Liver (tissue), 9 donors: ENCODE data around the gene GLYAT. TPM values are rescaled to one million over a fixed set of nuclear protein-coding genes. Genes with fewer than 3 reads are reported as not detected.

Experiments
- DNase-seq: peaks from one replicate; pipeline ENCODE4 v3.0.0-alpha.2; 2017; ENCODE audit warnings: low spot score
- H3K27ac ChIP-seq, 2 donors: one replicate each; pipeline ENCODE4 v1.7.0; 2013; ENCODE audit warnings: inconsistent platforms in 2 of 2, low read length in 2 of 2, control low read depth in 1 of 2, low read depth in 1 of 2, mild to moderate bottlenecking in 1 of 2
- H3K27me3 ChIP-seq, 4 donors: one replicate each; pipeline versions ENCODE4 v1.6.1 to v1.7.0; 2013; ENCODE audit warnings: low read length in 3 of 4, inconsistent platforms in 1 of 4, mild to moderate bottlenecking in 1 of 4, moderate library complexity in 1 of 4; ENCODE audit not compliant: control insufficient read depth in 4 of 4, insufficient read depth in 4 of 4
- H3K36me3 ChIP-seq, 4 donors: one replicate each; pipeline versions ENCODE4 v1.6.1 to v1.7.0; 2013; ENCODE audit warnings: low read length in 3 of 4, mild to moderate bottlenecking in 3 of 4, low read depth in 1 of 4, moderate library complexity in 1 of 4; ENCODE audit not compliant: control insufficient read depth in 4 of 4, insufficient read depth in 3 of 4
- H3K4me1 ChIP-seq, 4 donors: one replicate each; pipeline versions ENCODE4 v1.6.1 to v1.7.0; 2013; ENCODE audit warnings: low read length in 3 of 4, mild to moderate bottlenecking in 3 of 4, moderate library complexity in 1 of 4; ENCODE audit not compliant: control insufficient read depth in 4 of 4, insufficient read depth in 4 of 4
- H3K4me3 ChIP-seq, 3 donors: one replicate each; pipeline versions ENCODE4 v1.6.1 to v1.7.0; 2013; ENCODE audit warnings: low read length in 3 of 3, control low read depth in 1 of 3, low read depth in 1 of 3, mild to moderate bottlenecking in 1 of 3
- H3K9ac ChIP-seq, 2 donors: one replicate each; pipeline ENCODE4 v1.7.0; 2013; ENCODE audit warnings: low read length in 2 of 2, mild to moderate bottlenecking in 2 of 2, moderate library complexity in 2 of 2, control low read depth in 1 of 2, low read depth in 1 of 2
- H3K9me3 ChIP-seq, 4 donors: one replicate each; pipeline versions ENCODE4 v1.6.1 to v1.7.0; 2013; ENCODE audit warnings: low read length in 3 of 4; ENCODE audit not compliant: control insufficient read depth in 4 of 4
- EGR1 ChIP-seq, 2 donors: IDR thresholded peaks; 2 replicates each; pipeline ENCODE4 v1.6.1; 2016 to 2018; ENCODE audit warnings: antibody characterized with exemption in 2 of 2, low read depth in 2 of 2
- FOXA2 ChIP-seq: IDR thresholded peaks from 2 replicates; pipeline ENCODE4 v1.6.1; 2016; ENCODE audit warnings: antibody characterized with exemption
- GABPA ChIP-seq, 2 donors: IDR thresholded peaks in 1 of 2; conservative IDR thresholded peaks in 1 of 2; 2 replicates each; pipeline ENCODE4 v1.6.1; 2016; ENCODE audit warnings: antibody characterized with exemption in 2 of 2, mild to moderate bottlenecking in 1 of 2, moderate library complexity in 1 of 2
- HNF4A ChIP-seq, 2 donors: conservative IDR thresholded peaks; 2 replicates each; pipeline ENCODE4 v1.6.1; 2016; ENCODE audit warnings: antibody characterized with exemption in 2 of 2, mild to moderate bottlenecking in 2 of 2
- HNF4G ChIP-seq: IDR thresholded peaks from 2 replicates; pipeline ENCODE4 v1.6.1; 2016; ENCODE audit warnings: antibody characterized with exemption
- JUND ChIP-seq, 2 donors: IDR thresholded peaks; 2 replicates each; pipeline ENCODE4 v1.6.1; 2016; ENCODE audit warnings: antibody characterized with exemption in 2 of 2
- RAD21 ChIP-seq, 2 donors: IDR thresholded peaks; 2 replicates each; pipeline ENCODE4 v1.6.1; 2016; ENCODE audit warnings: antibody characterized with exemption in 2 of 2, mild to moderate bottlenecking in 2 of 2
- RXRA ChIP-seq, 2 donors: IDR thresholded peaks; 2 replicates each; pipeline ENCODE4 v1.6.1; 2017 to 2018; ENCODE audit warnings: antibody characterized with exemption in 2 of 2, mild to moderate bottlenecking in 1 of 2
- SP1 ChIP-seq: IDR thresholded peaks from 2 replicates; pipeline ENCODE4 v1.6.1; 2018; ENCODE audit warnings: antibody characterized with exemption, mild to moderate bottlenecking
- YY1 ChIP-seq: IDR thresholded peaks from 2 replicates; pipeline ENCODE4 v1.6.1; 2016; ENCODE audit warnings: antibody characterized with exemption, mild to moderate bottlenecking
- WGBS: extraction: QIAGEN DNeasy Blood & Tissue Kit; methylation state at CpG from one replicate; pipeline ENCODE4 v1.1.7; 2013; 5-methylcytosine and 5-hydroxymethylcytosine counted together
- polyA plus RNA-seq, 2 donors: library from polyadenylated mRNA; stranded (reverse) in 1 of 2; unstranded in 1 of 2; fragments of 200-250 nt in 1 of 2; fragments of >200 nt in 1 of 2; fragmentation: Nextera tagmentation in 1 of 2; extraction: Ambion mirVana in 1 of 2; gene quantifications; one replicate each; pipeline versions ENCODE4 v1.2.1 to v1.2.3, GENCODE V29; 2013 to 2015
- total RNA-seq, 2 donors: library from RNA; depleted of rRNA; stranded (reverse); fragments of >200 nt; gene quantifications; one replicate each; pipeline ENCODE4 v1.2.3, GENCODE V29; 2014
- TF ChIP-seq, protein P1 (sequence below): IDR thresholded peaks from 2 replicates; pipeline ENCODE4 v1.6.1; 2016; ENCODE audit warnings: antibody characterized with exemption
- TF ChIP-seq, protein P2 (sequence below): IDR thresholded peaks from 2 replicates; pipeline ENCODE4 v1.6.1; 2016; ENCODE audit warnings: antibody characterized with exemption, mild to moderate bottlenecking
- donor health status: healthy.
- donor health status: healthy.
- donor health status: healthy.
- donor health status: healthy.
- donor health status: healthy.

Gene GLYAT
- total and polyA plus RNA-seq, 4 donors: 5.6 to 181 (median 110) TPM

DNA sequence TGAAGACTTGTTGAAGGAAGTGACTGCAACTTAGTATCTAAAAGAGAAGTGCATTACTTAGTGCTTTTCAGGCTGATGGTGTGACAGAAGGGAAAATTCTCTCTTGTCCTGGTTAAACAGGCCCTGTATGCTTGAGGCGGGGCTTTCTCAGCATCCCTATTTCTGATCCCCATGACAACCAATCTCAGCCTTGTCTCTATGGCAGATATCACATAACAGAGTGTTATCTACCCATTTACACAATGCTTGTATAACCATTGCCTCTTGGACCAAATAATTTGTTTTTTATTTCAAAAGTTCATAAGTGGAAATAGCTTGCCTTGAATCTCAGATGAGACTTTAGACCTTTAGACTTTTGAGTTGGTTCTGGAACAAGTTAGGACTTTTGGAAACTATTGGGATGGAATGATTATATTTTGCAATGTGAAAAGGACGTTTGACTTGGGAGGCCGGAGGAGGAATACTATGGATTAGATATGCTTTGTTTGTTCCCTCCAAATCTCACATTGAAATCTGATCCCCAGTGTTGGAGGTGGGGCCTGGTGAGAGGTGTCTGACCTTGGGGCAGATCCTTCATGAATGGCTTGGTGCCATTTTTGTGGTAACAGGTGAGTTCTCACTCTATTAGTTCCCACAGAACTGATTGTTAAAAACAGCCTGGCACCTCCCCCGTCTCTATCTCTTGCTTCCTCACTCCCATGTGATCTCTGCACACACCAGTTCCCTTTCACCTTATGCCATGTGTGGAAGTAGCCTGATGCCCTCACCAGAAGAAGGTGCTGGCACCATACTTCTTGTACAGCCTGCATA, 3.1 kb upstream of the GLYAT start (continued):
- no peak for TF ChIP-seq FOXA2

DNA sequence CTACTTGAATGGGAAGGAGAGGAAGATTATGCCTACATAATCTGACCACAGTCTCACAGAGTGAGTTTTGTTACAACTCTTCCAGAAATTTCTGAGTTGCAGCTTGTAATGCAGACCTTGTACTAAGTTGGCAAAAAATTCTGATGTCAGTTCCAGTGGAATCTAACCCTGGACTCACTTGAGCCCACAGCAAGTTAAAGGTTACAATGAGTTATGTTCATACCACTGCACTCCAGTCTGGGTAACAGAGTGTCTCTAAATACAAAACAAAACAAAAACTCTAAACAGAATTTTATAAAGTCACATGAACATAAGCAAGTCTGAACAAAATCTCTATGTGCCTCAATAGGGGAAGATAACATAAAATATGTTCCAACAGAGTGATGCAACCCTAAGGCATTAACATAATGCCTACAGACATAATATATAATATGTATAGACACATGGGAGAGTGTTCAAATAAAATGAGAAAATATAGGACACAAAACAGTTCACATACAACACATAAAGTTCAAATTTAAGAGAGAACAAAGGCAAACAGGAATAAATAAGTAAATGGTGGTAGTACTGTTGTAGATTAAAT, 1.1 kb downstream of the GLYAT start:
- Histone ChIP-seq H3K4me1 (peaks cover 7 to 46% (median 45%) of the 10 kb centered on the region in 4 donors), H3K4me3 (peak overlapping the region; percentile 68 to 94 (median 88)), H3K9me3 (no peaks in the 10 kb centered on the region), H3K27ac (peak overlapping the region; percentile 67 to 77), H3K27me3 (no peaks in the 10 kb centered on the region), H3K9ac (peak overlapping the region; percentile 57 to 85), H3K36me3 (no peaks in the 10 kb centered on the region)
- DNase-seq: no peak
- TF ChIP-seq YY1: peak; percentile 41
- TF ChIP-seq JUND (IDR thresholded peaks at IDR 0.05): peak; percentile 4 to 44
- no peak for TF ChIP-seq FOXA2
- TF ChIP-seq RAD21 (IDR thresholded peaks at IDR 0.05): peak; percentile 19 to 31
- TF ChIP-seq RXRA (IDR thresholded peaks at IDR 0.05): peak; percentile 93
- TF ChIP-seq EGR1 (IDR thresholded peaks at IDR 0.05; ENCODE audit: low read depth in 2 of 2): no peak
- TF ChIP-seq, protein P1, sequence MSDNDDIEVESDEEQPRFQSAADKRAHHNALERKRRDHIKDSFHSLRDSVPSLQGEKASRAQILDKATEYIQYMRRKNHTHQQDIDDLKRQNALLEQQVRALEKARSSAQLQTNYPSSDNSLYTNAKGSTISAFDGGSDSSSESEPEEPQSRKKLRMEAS: peak; percentile 13
- TF ChIP-seq, protein P2, sequence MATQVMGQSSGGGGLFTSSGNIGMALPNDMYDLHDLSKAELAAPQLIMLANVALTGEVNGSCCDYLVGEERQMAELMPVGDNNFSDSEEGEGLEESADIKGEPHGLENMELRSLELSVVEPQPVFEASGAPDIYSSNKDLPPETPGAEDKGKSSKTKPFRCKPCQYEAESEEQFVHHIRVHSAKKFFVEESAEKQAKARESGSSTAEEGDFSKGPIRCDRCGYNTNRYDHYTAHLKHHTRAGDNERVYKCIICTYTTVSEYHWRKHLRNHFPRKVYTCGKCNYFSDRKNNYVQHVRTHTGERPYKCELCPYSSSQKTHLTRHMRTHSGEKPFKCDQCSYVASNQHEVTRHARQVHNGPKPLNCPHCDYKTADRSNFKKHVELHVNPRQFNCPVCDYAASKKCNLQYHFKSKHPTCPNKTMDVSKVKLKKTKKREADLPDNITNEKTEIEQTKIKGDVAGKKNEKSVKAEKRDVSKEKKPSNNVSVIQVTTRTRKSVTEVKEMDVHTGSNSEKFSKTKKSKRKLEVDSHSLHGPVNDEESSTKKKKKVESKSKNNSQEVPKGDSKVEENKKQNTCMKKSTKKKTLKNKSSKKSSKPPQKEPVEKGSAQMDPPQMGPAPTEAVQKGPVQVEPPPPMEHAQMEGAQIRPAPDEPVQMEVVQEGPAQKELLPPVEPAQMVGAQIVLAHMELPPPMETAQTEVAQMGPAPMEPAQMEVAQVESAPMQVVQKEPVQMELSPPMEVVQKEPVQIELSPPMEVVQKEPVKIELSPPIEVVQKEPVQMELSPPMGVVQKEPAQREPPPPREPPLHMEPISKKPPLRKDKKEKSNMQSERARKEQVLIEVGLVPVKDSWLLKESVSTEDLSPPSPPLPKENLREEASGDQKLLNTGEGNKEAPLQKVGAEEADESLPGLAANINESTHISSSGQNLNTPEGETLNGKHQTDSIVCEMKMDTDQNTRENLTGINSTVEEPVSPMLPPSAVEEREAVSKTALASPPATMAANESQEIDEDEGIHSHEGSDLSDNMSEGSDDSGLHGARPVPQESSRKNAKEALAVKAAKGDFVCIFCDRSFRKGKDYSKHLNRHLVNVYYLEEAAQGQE: peak; percentile 70
- TF ChIP-seq HNF4A (conservative IDR thresholded peaks at IDR 0.05): peak; percentile 91
- peak; percentile 34 for TF ChIP-seq HNF4G
- peak; percentile 33 for TF ChIP-seq SP1

DNA sequence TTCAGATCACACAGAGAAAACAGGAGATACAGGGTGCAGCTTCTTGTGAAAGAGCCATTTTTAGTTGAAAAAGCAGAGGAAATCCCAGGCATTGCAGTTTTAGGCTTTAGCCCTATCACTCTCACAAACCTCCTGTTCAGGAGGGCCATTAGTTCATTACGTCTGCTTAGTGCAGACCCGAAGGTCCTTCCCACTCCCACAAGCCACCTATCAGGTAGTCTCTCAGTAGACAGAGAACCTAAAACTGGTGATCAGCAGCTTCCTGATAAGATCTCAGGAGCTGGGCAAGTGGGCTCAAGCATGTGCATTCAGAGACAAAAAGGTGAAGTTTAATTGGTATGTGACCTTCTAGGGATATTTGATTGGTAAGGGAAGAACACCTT, 4.3 kb downstream of the GLYAT start:
- peak overlapping the region in 2 of 3 donors; percentile 27 to 37 for H3K4me3 ChIP-seq
- WGBS: 39% methylated on average over 2 of the region's 2 CpGs

More for the DNA sequence above, 4.3 kb downstream of the GLYAT start:
- Histone ChIP-seq H3K9ac (peak overlapping the region in 1 of 2 donors; percentile 5), H3K27ac (peak overlapping the region; percentile 39 to 76), H3K9me3 (no peaks in the 10 kb centered on the region), H3K27me3 (no peaks in the 10 kb centered on the region), H3K36me3 (no peaks in the 10 kb centered on the region), H3K4me1 (peaks cover 4 to 48% (median 45%) of the 10 kb centered on the region in 4 donors)
- DNase-seq: no peak
- TF ChIP-seq, protein P1: no peak
- TF ChIP-seq GABPA (IDR thresholded peaks at IDR 0.05 in 1 of 2, conservative IDR thresholded peaks at IDR 0.05 in 1 of 2) (no peak), RAD21 (IDR thresholded peaks at IDR 0.05) (no peak), HNF4G (no peak)
- TF ChIP-seq, protein P2: no peak
